SK-N-MC (cell line): Measurements from ENCODE around the gene EFCAB11.

Source experiments
- DNase-seq: peaks from one replicate; pipeline ENCODE4 v3.0.0-alpha.2; 2011; ENCODE audit warnings: low read depth, low spot score
- H3K27ac ChIP-seq: fragments of 200-600 bp; sonication (generic); 2 replicates; pipeline ENCODE4 v1.5.1; 2016; ENCODE audit warnings: mixed run types
- H3K36me3 ChIP-seq: fragments of 200-600 bp; sonication (generic); 2 replicates; pipeline ENCODE4 v1.6.1; 2017; ENCODE audit warnings: antibody characterized with exemption, low read length, mixed read lengths; ENCODE audit not compliant: insufficient read depth
- H3K4me3 ChIP-seq: fragments of 200-600 bp; sonication (generic); 2 replicates; pipeline ENCODE4 v1.5.1; 2016
- H3K9ac ChIP-seq: fragments of 200-600 bp; sonication (generic); 2 replicates; pipeline ENCODE4 v1.8.0; 2017; ENCODE audit warnings: mixed run types, mixed read lengths; ENCODE audit not compliant: insufficient read length
- H3K9me3 ChIP-seq: fragments of 200-600 bp; sonication (generic); 2 replicates; pipeline ENCODE4 v1.6.1; 2017; ENCODE audit warnings: low read depth, mild to moderate bottlenecking, antibody characterized with exemption, low read length, moderate library complexity, mixed read lengths
- EZH2 ChIP-seq: fragments of 200-600 bp; sonication (generic); IDR thresholded peaks from one replicate; pipeline ENCODE4 v1.6.1; 2017; ENCODE audit warnings: antibody characterized with exemption
- FOXP2 ChIP-seq: optimal IDR thresholded peaks from 2 replicates; pipeline ENCODE3; 2011; ENCODE audit warnings: mild to moderate bottlenecking, moderate library complexity; ENCODE audit not compliant: insufficient read depth; ENCODE audit errors: extremely low read length, control extremely low read depth
- POLR2AphosphoS5 ChIP-seq: IDR thresholded peaks from 2 replicates; pipeline ENCODE4 v1.6.1; 2012; ENCODE audit warnings: mild to moderate bottlenecking, low read depth, low read length, borderline replicate concordance

Gene EFCAB11

GRCh38 chr14:89841851-89842250 is 112.7 kb downstream of the EFCAB11 start:
- Histone ChIP-seq H3K27ac (no peak overlapping the region), H3K9me3 (no peaks in the 10 kb centered on the region), H3K36me3 (no peaks in the 10 kb centered on the region), H3K4me3 (no peak overlapping the region), H3K9ac (no peak overlapping the region)
- DNase-seq = no peak
- TF ChIP-seq FOXP2 (no peak), POLR2AphosphoS5 (no peak), EZH2 (no peak)

GRCh38 chr14:89836830-89837469 is 117.6 kb downstream of the EFCAB11 start:
- Histone ChIP-seq H3K36me3 (no peaks in the 10 kb centered on the region), H3K4me3 (no peak overlapping the region), H3K9ac (no peak overlapping the region), H3K27ac (no peak overlapping the region), H3K9me3 (no peaks in the 10 kb centered on the region)
- DNase-seq = no peak
- TF ChIP-seq FOXP2 (no peak), POLR2AphosphoS5 (no peak), EZH2 (no peak)

GRCh38 chr14:89833661-89834060 is 120.9 kb downstream of the EFCAB11 start:
- Histone ChIP-seq H3K27ac (0 out of 2 replicates have a peak overlapping the region, but pooled peaks have one; percentile 1), H3K4me3 (no peak overlapping the region), H3K36me3 (no peaks in the 10 kb centered on the region), H3K9ac (no peak overlapping the region), H3K9me3 (no peaks in the 10 kb centered on the region)
- no peak for TF ChIP-seq EZH2
- no peak for TF ChIP-seq FOXP2
- no peak for TF ChIP-seq POLR2AphosphoS5
- DNase-seq = no peak

- TF ChIP-seq POLR2AphosphoS5 (no peak), EZH2 (no peak), FOXP2 (no peak)
- no peak for DNase-seq
- H3K27ac ChIP-seq = 0 out of 2 replicates have a peak overlapping the region, but pooled peaks have one; percentile 1
These were observed 121.4 kb downstream of the EFCAB11 start for GRCh38 chr14:89833120-89833532.

GRCh38 chr14:89828471-89829165 is 125.9 kb downstream of the EFCAB11 start:
- Histone ChIP-seq H3K9me3 (no peaks in the 10 kb centered on the region), H3K4me3 (peak overlapping the region; percentile 1; the same call in 1 of the 2 replicates), H3K27ac (peak overlapping the region; percentile 4; the same call in 1 of the 2 replicates), H3K36me3 (no peaks in the 10 kb centered on the region), H3K9ac (no peak overlapping the region)
- TF ChIP-seq POLR2AphosphoS5 (no peak), FOXP2 (no peak), EZH2 (no peak)
- no peak for DNase-seq

More at GRCh38 chr14:89833120-89833532, 121.4 kb downstream of the EFCAB11 start:
- Histone ChIP-seq H3K4me3 (no peak overlapping the region), H3K9me3 (no peaks in the 10 kb centered on the region), H3K9ac (no peak overlapping the region), H3K36me3 (no peaks in the 10 kb centered on the region)

GRCh38 chr14:89827265-89827664 is 127.3 kb downstream of the EFCAB11 start:
- Histone ChIP-seq H3K36me3 (no peaks in the 10 kb centered on the region), H3K9me3 (no peaks in the 10 kb centered on the region), H3K9ac (no peak overlapping the region), H3K4me3 (no peak overlapping the region), H3K27ac (no peak overlapping the region)
- TF ChIP-seq EZH2 = no peak
- DNase-seq = no peak

GRCh38 chr14:89826596-89826995 is 127.9 kb downstream of the EFCAB11 start:
- DNase-seq = no peak
- Histone ChIP-seq H3K9ac (no peak overlapping the region), H3K36me3 (no peaks in the 10 kb centered on the region), H3K4me3 (no peak overlapping the region), H3K27ac (no peak overlapping the region), H3K9me3 (no peaks in the 10 kb centered on the region)
- no peak for TF ChIP-seq POLR2AphosphoS5
- no peak for TF ChIP-seq EZH2
- TF ChIP-seq FOXP2 = no peak

GRCh38 chr14:89823743-89824142 is 130.8 kb downstream of the EFCAB11 start:
- Histone ChIP-seq H3K9me3 (no peaks in the 10 kb centered on the region), H3K9ac (no peak overlapping the region), H3K27ac (no peak overlapping the region), H3K36me3 (no peaks in the 10 kb centered on the region), H3K4me3 (no peak overlapping the region)
- no peak for DNase-seq
- TF ChIP-seq FOXP2 (no peak), POLR2AphosphoS5 (no peak), EZH2 (no peak)
